Stromal cell of bone marrow (primary cell): Measurements from ENCODE around the gene OR52D1.

Source experiments
- DNase-seq: peaks from one replicate; pipeline ENCODE4 v3.0.0-alpha.2; 2012; ENCODE audit warnings: low read depth

Gene OR52D1

GRCh38 chr11:5514841-5515240 lies 26.4 kb downstream of the OR52D1 start:
- DNase-seq, result no peak

GRCh38 chr11:5516599-5516998 lies 28.1 kb downstream of the OR52D1 start, which contains the start of gene UBQLNL:
TSS of gene UBQLNL (minus strand) at chr11:5516699. CDS start at chr11:5516441, 258 bp downstream.
- no peak for DNase-seq

- DNase-seq, result no peak
Observed at GRCh38 chr11:5521540-5521939, 33.1 kb downstream of the OR52D1 start.

GRCh38 chr11:5522308-5522707 lies 33.8 kb downstream of the OR52D1 start:
- DNase-seq, result no peak

GRCh38 chr11:5524756-5525155 lies 36.3 kb downstream of the OR52D1 start:
- DNase-seq, result no peak

GRCh38 chr11:5527716-5528115 lies 39.2 kb downstream of the OR52D1 start:
- DNase-seq, result no peak

GRCh38 chr11:5528495-5528894 lies 40.0 kb downstream of the OR52D1 start:
- DNase-seq, result no peak

- DNase-seq, result no peak
Observed at GRCh38 chr11:5531053-5531831, 42.8 kb downstream of the OR52D1 start.

- no peak for DNase-seq
Observed at GRCh38 chr11:5534046-5534445, 45.6 kb downstream of the OR52D1 start.

GRCh38 chr11:5536482-5536881 lies 48.0 kb downstream of the OR52D1 start:
- DNase-seq, result no peak
